Measurements from ENCODE around the gene MAPK8. TPM values are rescaled to one million over a fixed set of nuclear protein-coding genes. Genes with fewer than 3 reads are reported as not detected.

MAPK8 gene
- total RNA-seq, 1 experiment from 2014 or later: 29.7 TPM

DNA sequence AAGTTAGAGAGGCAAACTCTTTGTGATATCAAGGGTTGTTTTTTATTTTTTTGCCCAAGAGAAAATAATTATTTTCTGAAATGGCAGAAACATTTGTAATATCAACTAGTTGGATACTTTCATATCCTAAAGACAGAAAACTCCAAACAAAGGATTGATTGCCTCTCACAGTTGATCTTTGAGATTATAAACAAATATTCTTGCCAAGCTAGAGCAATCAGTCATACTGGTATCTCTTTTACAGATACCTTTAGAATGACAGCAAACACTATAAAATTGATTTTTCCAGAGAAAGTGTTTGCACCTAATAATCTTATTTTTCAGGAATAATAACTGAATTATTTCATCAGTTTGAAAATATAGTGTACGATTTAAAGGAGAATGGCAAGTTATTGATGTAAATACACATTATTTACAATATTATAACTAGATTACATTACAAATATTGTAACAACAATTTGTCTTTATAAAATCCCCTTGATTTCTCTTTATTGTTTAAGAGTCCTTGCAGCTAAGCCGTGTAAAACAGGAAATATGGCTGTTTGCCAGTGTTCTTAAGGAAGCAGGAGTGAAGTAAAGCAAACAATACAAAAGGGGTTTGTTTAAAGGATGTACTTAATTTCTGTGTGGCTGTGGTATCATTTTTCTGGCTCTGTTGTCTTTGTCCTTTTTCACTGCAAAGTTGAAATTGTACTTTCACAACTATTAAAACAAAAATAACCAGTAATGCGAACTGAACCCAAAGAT is 58.4 kb downstream of the MAPK8 start:
- Histone ChIP-seq H2AFZ (ENCODE audit: low read length) (no peak overlapping the region), H3K27me3 (ENCODE audit: low read length) (no peaks in the 10 kb centered on the region), H3K79me2 (ENCODE audit: low read length) (no peaks in the 10 kb centered on the region), H3K4me1 (ENCODE audit: low read length) (no peaks in the 10 kb centered on the region), H3K4me2 (ENCODE audit: low read depth, low read length, poor library complexity, severe bottlenecking) (no peak overlapping the region), H3K27ac (ENCODE audit: low read length) (no peak overlapping the region), H3K9me3 (ENCODE audit: low read length) (no peaks in the 10 kb centered on the region), H3K9ac (ENCODE audit: low read length) (no peak overlapping the region), H3K9me2 (replicated peaks; ENCODE audit: insufficient read depth, low read length) (no peaks in the 10 kb centered on the region), H3K36me3 (ENCODE audit: insufficient read depth, low read length) (no peaks in the 10 kb centered on the region), H3K4me3 (ENCODE audit: low read length) (no peak overlapping the region), H4K20me1 (ENCODE audit: insufficient read depth, low read depth, low read length) (peaks cover 29% of the 10 kb centered on the region)
- DNase-seq: no peak

GRCh38 chr10:48365668-48366067 is 59.2 kb downstream of the MAPK8 start:
- no peaks in the 10 kb centered on the region for H3K27me3 ChIP-seq (ENCODE audit: low read length)
- H4K20me1 ChIP-seq (ENCODE audit: insufficient read depth, low read depth, low read length): peaks cover 29% of the 10 kb centered on the region
- no peak overlapping the region for H3K4me2 ChIP-seq (ENCODE audit: low read depth, low read length, poor library complexity, severe bottlenecking)
- H3K4me3 ChIP-seq (ENCODE audit: low read length): no peak overlapping the region
- H3K9me2 ChIP-seq (replicated peaks; ENCODE audit: insufficient read depth, low read length): no peaks in the 10 kb centered on the region
- H3K9me3 ChIP-seq (ENCODE audit: low read length): no peaks in the 10 kb centered on the region
- no peak overlapping the region for H3K9ac ChIP-seq (ENCODE audit: low read length)
- H3K27ac ChIP-seq (ENCODE audit: low read length): no peak overlapping the region
- H2AFZ ChIP-seq (ENCODE audit: low read length): no peak overlapping the region
- H3K4me1 ChIP-seq (ENCODE audit: low read length): no peaks in the 10 kb centered on the region
- DNase-seq: no peak
- H3K36me3 ChIP-seq (ENCODE audit: insufficient read depth, low read length): no peaks in the 10 kb centered on the region
- no peaks in the 10 kb centered on the region for H3K79me2 ChIP-seq (ENCODE audit: low read length)

DNA sequence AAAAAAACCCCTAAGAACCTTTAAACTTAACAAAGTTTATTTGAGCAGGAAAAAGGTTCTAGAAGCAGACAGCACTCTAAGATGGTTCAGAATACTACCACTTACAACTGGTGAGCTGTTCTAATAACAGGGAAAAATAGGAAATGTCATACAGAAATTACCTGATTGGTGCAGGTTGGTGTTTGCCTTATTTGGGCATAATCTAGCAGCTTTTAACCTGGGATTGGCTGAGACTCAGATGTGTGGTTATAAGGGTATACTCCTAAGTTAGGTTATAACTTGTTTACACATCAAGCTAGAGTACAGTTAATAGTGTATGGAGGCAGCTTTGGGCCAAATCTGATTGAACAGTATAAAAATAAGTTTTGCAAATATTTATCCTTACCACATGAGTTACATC is 59.8 kb downstream of the MAPK8 start:
- Histone ChIP-seq H3K4me3 (ENCODE audit: low read length) (no peak overlapping the region), H3K9me2 (replicated peaks; ENCODE audit: insufficient read depth, low read length) (no peaks in the 10 kb centered on the region), H3K36me3 (ENCODE audit: insufficient read depth, low read length) (no peaks in the 10 kb centered on the region), H4K20me1 (ENCODE audit: insufficient read depth, low read depth, low read length) (peaks cover 27% of the 10 kb centered on the region), H3K27ac (ENCODE audit: low read length) (no peak overlapping the region), H3K4me1 (ENCODE audit: low read length) (no peaks in the 10 kb centered on the region), H3K27me3 (ENCODE audit: low read length) (no peaks in the 10 kb centered on the region), H3K9ac (ENCODE audit: low read length) (no peak overlapping the region), H3K4me2 (ENCODE audit: low read depth, low read length, poor library complexity, severe bottlenecking) (no peak overlapping the region), H2AFZ (ENCODE audit: low read length) (no peak overlapping the region), H3K9me3 (ENCODE audit: low read length) (no peaks in the 10 kb centered on the region), H3K79me2 (ENCODE audit: low read length) (no peaks in the 10 kb centered on the region)
- DNase-seq: no peak

DNA sequence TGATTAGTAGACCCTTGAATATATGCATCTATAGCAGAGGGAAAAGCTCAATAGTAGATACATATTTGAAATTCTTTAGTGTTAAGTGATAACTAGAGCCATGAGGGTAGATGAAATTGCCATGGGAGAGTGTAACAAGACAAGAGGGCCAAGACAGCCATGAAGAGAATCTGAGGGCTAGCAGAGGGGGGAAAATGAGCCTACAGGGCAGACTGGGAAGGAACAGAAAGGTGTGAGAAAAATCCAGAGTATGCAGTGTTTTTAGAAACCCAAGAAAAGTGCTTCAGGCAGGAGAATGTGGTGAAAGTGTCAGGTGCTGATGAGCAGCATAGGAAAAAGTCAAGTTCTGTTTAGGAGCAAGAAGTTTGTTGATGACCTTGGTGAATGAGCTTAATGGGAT is 63.0 kb downstream of the MAPK8 start:
- Histone ChIP-seq H3K4me1 (ENCODE audit: low read length) (no peaks in the 10 kb centered on the region), H3K4me3 (ENCODE audit: low read length) (no peak overlapping the region), H3K36me3 (ENCODE audit: insufficient read depth, low read length) (no peaks in the 10 kb centered on the region), H3K9me3 (ENCODE audit: low read length) (no peaks in the 10 kb centered on the region), H3K79me2 (ENCODE audit: low read length) (no peaks in the 10 kb centered on the region), H3K4me2 (ENCODE audit: low read depth, low read length, poor library complexity, severe bottlenecking) (no peak overlapping the region), H4K20me1 (ENCODE audit: insufficient read depth, low read depth, low read length) (peaks cover 17% of the 10 kb centered on the region), H2AFZ (ENCODE audit: low read length) (no peak overlapping the region), H3K9ac (ENCODE audit: low read length) (no peak overlapping the region), H3K27me3 (ENCODE audit: low read length) (no peaks in the 10 kb centered on the region), H3K27ac (ENCODE audit: low read length) (no peak overlapping the region), H3K9me2 (replicated peaks; ENCODE audit: insufficient read depth, low read length) (no peaks in the 10 kb centered on the region)
- no peak for DNase-seq

- Histone ChIP-seq H3K4me3 (ENCODE audit: low read length) (no peak overlapping the region), H3K27me3 (ENCODE audit: low read length) (no peaks in the 10 kb centered on the region), H3K9me3 (ENCODE audit: low read length) (no peaks in the 10 kb centered on the region), H3K9ac (ENCODE audit: low read length) (no peak overlapping the region), H3K9me2 (replicated peaks; ENCODE audit: insufficient read depth, low read length) (no peaks in the 10 kb centered on the region), H3K4me2 (ENCODE audit: low read depth, low read length, poor library complexity, severe bottlenecking) (no peak overlapping the region), H3K4me1 (ENCODE audit: low read length) (no peaks in the 10 kb centered on the region), H2AFZ (ENCODE audit: low read length) (no peak overlapping the region), H3K36me3 (ENCODE audit: insufficient read depth, low read length) (no peaks in the 10 kb centered on the region), H4K20me1 (ENCODE audit: insufficient read depth, low read depth, low read length) (0 out of 2 replicates have a peak, but pooled peaks cover 3% of the 10 kb centered on the region), H3K27ac (ENCODE audit: low read length) (no peak overlapping the region), H3K79me2 (ENCODE audit: low read length) (no peaks in the 10 kb centered on the region)
- DNase-seq: no peak
Observed at GRCh38 chr10:48377751-48378530, 71.5 kb downstream of the MAPK8 start.

DNA sequence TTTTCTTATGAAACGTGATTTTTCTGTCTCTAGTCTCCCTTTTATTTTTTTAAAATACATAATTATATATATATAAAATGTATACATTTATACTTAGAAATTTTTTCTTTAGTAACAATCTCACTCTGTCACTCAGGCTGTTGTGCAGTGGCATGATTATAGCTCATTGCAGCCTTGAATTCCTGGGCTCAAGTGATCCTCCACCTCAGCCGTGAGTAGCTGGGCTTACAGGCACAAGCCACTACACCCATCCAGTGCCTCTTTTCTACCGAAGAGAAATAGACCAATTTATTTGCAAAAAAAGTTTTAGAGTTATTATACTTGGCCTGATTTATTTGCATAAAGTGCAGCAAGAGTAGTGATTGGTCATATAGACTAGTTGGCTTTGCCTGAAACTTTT is 72.2 kb downstream of the MAPK8 start:
- no peaks in the 10 kb centered on the region for H3K27me3 ChIP-seq (ENCODE audit: low read length)
- H3K4me3 ChIP-seq (ENCODE audit: low read length): no peak overlapping the region
- no peaks in the 10 kb centered on the region for H3K79me2 ChIP-seq (ENCODE audit: low read length)
- H3K4me2 ChIP-seq (ENCODE audit: low read depth, low read length, poor library complexity, severe bottlenecking): no peak overlapping the region
- H3K9ac ChIP-seq (ENCODE audit: low read length): no peak overlapping the region
- H4K20me1 ChIP-seq (ENCODE audit: insufficient read depth, low read depth, low read length): 0 out of 2 replicates have a peak, but pooled peaks cover 3% of the 10 kb centered on the region
- no peaks in the 10 kb centered on the region for H3K9me2 ChIP-seq (replicated peaks; ENCODE audit: insufficient read depth, low read length)
- no peaks in the 10 kb centered on the region for H3K4me1 ChIP-seq (ENCODE audit: low read length)
- H2AFZ ChIP-seq (ENCODE audit: low read length): no peak overlapping the region
- H3K36me3 ChIP-seq (ENCODE audit: insufficient read depth, low read length): no peaks in the 10 kb centered on the region
- H3K27ac ChIP-seq (ENCODE audit: low read length): no peak overlapping the region
- H3K9me3 ChIP-seq (ENCODE audit: low read length): no peaks in the 10 kb centered on the region
- DNase-seq: no peak

- Histone ChIP-seq H3K27ac (ENCODE audit: low read length) (no peak overlapping the region), H3K79me2 (ENCODE audit: low read length) (no peaks in the 10 kb centered on the region), H2AFZ (ENCODE audit: low read length) (no peak overlapping the region), H3K9me3 (ENCODE audit: low read length) (no peaks in the 10 kb centered on the region), H3K4me2 (ENCODE audit: low read depth, low read length, poor library complexity, severe bottlenecking) (no peak overlapping the region), H3K27me3 (ENCODE audit: low read length) (no peaks in the 10 kb centered on the region), H3K4me1 (ENCODE audit: low read length) (peaks cover 4% of the 10 kb centered on the region), H4K20me1 (ENCODE audit: insufficient read depth, low read depth, low read length) (peaks cover 16% of the 10 kb centered on the region), H3K36me3 (ENCODE audit: insufficient read depth, low read length) (no peaks in the 10 kb centered on the region), H3K9me2 (replicated peaks; ENCODE audit: insufficient read depth, low read length) (no peaks in the 10 kb centered on the region), H3K9ac (ENCODE audit: low read length) (no peak overlapping the region), H3K4me3 (ENCODE audit: low read length) (no peak overlapping the region)
- no peak for DNase-seq
Observed at GRCh38 chr10:48381971-48382370, 75.5 kb downstream of the MAPK8 start.

GRCh38 chr10:48382982-48383381 is 76.5 kb downstream of the MAPK8 start:
- Histone ChIP-seq H4K20me1 (ENCODE audit: insufficient read depth, low read depth, low read length) (peaks cover 18% of the 10 kb centered on the region), H3K27me3 (ENCODE audit: low read length) (no peaks in the 10 kb centered on the region), H3K27ac (ENCODE audit: low read length) (no peak overlapping the region), H3K9me3 (ENCODE audit: low read length) (no peaks in the 10 kb centered on the region), H3K4me3 (ENCODE audit: low read length) (no peak overlapping the region), H3K36me3 (ENCODE audit: insufficient read depth, low read length) (no peaks in the 10 kb centered on the region), H3K79me2 (ENCODE audit: low read length) (no peaks in the 10 kb centered on the region), H3K9ac (ENCODE audit: low read length) (no peak overlapping the region), H3K9me2 (replicated peaks; ENCODE audit: insufficient read depth, low read length) (no peaks in the 10 kb centered on the region), H2AFZ (ENCODE audit: low read length) (no peak overlapping the region), H3K4me1 (ENCODE audit: low read length) (peaks cover 4% of the 10 kb centered on the region), H3K4me2 (ENCODE audit: low read depth, low read length, poor library complexity, severe bottlenecking) (no peak overlapping the region)
- DNase-seq: no peak

Data from Karpas-422 (cell line).